A172 (cell line): ENCODE results near the gene FGGY. TPM values are rescaled to one million over a fixed set of nuclear protein-coding genes. Genes with fewer than 3 reads are reported as not detected.

Source experiments
- DNase-seq: peaks from one replicate; pipeline ENCODE4 v3.0.0-alpha.2; 2015; ENCODE audit warnings: low spot score
- total RNA-seq: library from RNA; depleted of rRNA; stranded (reverse); fragments of >200 nt; shearing (Covaris generic); gene quantifications from 2 replicates; pipeline ENCODE4 v1.2.3, GENCODE V29; 2014

FGGY gene
- total RNA-seq, 1 experiment from 2014 or later = 15.3 TPM

DNA sequence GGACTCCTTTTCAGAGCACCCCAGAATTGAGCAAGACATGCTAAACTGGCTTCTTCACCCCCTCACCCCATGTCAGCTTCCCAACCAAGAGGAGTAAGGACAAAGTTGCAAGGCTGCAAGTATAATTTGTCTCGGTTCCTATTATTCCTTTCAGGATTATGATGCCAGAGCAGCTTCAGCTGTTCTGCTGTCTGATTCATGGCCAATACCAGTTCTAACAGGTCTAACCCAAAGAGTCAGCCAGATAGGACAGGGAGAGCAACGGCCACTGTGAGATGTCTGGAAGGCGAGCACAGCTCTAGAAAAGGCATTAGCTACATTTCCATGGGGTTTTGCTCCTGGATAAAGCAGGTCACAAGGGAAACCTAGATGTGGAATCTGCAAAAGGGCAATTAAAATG lies 464.5 kb downstream of the FGGY start:
- no peak for DNase-seq

DNA sequence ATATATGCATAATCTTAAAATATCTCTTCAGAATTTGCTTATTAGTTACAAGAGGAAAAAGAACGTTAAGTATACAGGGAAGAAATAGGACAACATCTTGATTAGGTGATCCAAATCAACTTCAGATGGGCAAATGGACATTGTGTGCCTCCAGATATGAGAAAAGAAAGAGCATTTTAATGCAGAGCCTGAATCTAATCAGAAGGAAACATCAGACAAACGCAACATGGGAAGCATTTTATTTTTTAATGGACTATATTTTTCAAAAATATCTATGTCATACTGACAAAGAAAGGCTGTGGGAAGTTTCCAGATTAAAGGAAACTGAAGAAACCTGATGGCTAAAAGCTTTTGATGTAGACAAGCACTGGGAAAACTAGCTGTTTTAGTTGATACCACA lies 466.5 kb downstream of the FGGY start:
- DNase-seq = no peak

DNA sequence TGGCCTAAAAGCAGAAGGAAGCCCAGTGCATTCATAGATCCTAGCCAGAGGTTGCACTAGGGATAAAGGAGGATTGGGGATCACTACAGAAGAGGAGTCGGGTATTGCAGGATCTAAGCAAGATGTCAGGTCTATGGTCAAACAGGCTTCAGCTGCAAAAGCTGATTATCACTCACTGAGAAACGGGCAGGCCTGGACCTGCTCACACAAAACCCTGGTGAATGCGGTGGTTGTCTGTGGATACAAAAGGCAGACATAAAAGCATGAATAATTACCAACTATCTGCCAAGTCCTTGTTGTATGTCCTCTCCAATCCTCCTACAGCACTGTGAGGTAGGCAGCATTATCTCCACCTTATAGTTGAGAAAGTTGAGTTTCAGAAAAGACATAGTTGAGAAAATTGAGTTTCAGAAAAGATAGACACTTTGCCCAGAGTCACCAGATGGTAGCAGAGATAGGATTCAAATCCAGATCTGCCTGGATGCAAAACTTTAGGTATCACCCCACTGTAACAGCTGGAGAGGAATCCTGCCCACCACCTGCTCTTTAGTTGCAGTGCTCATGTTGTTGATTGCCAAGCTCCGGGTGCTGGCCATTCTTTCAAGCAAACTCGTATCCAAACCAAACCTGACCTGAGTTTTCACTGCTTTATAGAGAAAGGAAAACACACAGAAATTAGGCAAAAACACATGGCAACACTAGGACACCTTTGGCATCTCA lies 468.3 kb downstream of the FGGY start:
- no peak for DNase-seq

DNA sequence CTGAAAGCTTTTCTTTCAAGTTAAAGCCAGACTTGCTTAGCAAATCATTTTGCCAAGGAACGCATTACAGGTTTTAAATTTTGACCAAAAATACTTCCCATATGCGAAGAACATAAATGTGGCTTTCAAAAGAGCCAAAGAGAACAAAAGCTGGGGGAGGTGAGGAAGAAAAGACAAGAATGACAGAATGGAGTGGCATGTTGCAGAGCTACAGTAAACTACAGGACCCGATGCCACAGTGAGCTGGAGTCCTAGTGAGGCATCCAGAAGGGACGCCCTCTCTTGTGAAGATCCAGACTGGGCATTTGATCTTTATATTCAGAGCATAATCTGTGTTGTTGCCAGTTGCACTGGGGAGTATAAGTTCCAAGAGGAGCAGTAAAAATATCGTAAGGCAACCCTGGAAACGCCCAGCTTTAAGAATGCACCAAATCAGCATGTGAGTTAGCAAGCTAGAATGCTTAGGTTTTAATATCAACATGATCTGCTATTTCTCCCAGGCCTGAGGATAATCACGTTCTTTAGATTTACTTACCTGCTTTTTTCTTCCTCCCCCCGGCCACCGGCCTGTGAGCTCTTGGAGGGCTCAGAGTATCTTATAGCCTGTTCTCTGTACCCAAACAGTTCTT lies 469.4 kb downstream of the FGGY start:
- no peak for DNase-seq

DNA sequence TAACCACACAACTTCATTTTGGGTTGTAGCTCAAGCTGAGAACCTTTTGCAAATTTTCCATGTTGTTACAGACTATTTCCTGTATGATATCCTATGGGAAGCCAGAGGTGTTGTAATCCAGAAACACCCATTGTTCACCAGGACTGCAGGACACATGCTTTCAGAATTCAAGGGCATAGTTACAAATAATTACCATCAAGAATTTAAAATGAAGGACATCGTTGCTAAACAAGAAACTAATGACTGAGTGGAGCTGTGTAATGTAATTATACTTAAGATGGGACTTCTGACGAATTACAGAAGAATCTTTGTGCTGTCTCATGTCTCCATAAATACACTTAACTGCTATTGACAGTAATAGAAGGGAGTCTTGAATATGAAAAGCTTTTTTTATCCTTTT lies 470.2 kb downstream of the FGGY start:
- DNase-seq = no peak

DNA sequence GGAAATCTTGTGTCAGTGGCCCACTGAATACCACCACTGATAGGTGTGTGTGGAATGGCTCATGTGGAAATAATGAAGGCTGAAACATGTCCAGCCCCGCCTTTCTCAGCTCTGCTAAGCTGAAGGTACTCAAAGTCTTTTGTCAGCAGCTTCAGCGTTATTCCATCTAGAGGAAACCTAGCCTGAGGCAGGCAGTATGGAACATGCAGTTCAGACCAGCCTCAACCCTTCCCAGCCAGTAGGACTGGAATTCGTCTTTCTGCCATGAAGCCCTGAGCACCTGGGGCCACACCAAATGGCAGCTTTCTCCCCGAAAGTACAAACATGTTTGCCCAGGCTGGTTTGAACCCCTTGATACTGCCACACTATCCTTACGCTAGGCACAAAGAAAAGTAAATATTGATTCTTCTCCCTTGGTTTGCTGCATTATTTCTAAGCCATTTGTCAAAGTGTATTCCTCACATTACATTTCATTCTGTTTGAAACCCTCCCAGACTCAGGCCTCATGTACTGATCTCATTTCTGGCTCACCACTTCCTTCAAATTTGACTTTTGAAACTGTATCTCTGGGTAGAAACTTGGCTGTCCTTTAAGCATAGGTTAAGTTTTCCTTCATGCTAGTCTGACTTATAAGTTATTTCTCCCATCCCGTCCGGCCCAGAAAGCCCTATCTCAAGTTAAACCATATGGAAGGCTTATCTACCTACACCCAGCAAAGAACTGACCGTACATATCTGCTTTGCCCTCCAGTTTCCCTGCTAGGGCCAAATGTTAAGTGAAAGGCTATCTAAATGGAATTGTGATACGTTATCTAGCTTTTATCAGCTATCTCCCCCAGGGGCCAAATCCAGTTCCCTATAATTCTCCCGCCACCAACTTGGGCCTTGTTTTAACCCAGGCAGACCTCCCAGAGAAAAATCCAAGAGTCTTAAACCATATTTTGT lies 472.2 kb downstream of the FGGY start:
- DNase-seq = no peak

DNA sequence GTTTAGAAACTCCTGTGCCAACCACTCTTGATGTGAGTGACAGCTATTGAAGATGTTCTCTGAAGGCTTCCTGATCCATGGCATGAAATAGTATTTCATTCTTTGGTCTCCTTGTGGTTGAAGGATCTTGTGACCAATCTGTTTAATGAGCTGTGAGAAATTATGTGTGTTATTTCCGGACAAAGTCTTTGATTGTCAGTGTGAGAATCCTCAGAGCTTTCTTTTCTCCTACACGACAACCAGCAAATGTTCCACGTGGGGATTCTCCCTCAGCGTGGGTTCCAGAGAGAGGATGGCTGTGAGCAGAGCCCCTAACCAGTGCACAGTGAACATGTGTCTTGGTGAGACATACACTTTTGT lies 472.8 kb downstream of the FGGY start:
- DNase-seq = no peak

DNA sequence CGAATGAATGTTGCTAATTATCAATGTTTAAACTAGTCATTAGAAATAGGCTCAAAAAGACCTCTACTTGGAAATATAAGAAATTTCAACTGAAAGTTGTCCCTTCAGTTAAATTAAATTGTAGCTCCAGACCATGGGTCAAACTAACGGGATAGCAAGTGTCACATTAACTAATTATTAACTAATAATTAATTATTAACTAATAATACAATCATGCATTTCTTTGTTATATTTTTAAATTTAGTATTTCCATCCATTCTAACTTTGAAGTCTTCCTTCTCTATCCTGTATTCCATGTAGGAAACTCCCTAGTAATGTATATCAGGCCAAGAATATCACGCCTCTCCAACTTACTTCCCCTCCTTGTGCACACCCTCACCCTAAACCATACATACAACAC lies 474.5 kb downstream of the FGGY start:
- DNase-seq = no peak

DNA sequence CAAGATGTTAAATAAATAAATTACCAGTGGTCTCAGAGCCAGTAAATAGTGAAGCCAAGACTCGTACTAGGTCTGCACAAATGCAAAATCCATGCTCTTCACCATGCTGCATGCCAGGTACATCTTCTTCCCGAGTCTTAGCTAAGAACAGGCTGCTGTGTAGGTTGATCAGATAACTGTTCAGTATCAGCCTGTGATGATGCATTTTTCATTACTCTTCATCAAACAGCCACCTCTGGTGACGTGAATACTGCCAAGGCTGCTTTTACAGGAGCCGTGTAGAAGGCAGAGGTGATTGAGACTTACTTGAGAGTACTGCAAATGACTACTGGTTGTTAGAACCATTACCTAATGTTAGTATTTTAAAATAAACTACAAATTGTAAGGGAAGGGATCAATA lies 478.6 kb downstream of the FGGY start:
- DNase-seq = no peak

DNA sequence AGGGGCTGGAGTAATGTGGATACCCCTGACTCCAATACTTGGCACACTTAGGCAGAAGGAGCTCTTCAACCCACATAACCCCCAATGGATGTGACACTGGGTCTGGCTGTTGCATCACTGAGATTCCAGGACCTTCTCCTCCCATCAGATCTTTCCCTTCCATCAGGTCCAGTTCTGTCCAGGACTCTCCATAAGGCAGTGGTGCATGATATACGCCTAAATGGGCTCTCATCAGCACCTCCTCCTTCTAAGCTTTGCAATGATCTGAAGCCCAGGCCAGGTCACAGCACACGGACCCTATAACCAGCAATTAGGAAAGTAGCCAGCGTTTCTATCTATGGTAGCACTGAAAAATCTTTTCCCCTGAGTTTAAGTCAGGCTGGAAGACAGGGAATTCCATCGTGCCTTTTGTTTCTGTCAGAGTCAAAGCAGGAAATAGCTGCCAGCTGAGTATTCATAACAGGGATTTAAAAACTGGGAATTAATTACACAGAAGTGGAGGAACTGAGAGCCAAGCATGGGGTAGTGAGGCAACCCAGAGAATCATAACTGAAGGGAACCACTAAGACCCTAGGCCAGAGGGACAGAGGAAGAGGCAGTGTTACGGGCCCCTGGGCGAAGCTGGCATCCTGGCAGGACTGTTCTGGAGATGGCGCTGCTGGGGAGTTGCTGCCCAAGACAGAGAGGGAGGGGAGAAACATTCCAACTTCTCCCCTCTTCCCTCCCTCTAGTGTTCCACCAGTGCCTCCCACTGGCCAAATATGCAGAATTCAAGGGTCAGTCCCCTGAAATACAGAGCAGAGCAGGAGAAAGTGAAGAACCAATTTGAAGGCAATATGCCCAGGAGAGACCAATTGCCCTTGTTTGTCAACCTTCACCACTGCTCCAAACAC lies 480.3 kb downstream of the FGGY start:
- DNase-seq = no peak

DNA sequence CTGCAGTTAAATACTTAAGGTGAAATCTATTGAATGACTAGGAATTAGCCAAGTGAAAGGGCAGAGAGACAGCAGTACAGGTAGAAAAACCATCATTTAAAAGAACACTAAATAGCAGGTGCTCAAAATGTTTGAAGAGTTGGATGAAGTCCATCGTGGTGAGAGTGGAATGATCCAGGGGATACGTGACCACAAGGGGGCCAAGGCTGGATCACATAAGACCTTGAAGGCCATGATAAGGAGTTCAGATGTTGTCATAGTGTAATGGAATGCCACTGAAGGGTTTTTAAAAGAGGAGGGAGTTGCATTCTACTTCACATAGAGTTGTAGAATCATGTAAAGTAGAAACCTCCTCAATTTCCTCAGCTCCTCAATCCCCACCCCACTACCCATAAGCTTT lies 483.1 kb downstream of the FGGY start:
- no peak for DNase-seq

DNA sequence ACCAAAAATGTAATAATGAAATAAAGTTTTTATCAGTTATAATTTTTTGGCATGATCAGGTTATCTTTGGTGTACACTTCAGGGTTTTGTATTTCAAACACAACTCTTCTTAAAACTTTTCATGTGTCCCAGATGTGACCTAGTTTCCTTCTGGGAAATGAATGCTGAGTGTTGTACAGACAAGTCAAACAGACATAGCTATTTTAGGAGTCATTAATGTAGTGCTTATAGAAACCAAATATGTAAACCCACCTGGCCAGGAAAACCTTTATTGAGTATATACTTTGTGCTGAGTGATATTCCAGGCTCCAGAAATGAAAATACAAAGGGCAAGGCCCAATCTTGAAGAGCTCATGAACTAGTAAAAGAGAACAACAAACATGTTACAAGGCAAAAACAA lies 491.9 kb downstream of the FGGY start:
- no peak for DNase-seq

DNA sequence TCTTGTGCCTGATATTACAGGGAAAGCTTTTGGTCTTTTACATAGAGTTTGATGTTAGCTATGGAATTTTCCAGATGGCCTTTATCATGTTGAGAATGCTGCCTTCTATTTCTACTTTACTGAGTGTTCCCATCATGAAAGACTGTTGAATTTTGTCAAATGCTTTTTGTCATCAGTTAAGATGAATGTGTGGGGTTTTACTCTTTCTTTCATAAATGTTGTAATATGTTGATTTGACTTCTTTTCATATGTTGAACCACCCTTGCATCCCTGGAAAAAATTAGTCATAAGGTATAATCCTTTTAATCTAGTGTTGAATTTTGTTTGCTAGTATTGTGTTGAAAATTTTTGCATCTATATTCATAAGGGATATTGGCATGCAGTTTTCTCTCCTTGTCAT lies 501.7 kb downstream of the FGGY start:
- DNase-seq = no peak

DNA sequence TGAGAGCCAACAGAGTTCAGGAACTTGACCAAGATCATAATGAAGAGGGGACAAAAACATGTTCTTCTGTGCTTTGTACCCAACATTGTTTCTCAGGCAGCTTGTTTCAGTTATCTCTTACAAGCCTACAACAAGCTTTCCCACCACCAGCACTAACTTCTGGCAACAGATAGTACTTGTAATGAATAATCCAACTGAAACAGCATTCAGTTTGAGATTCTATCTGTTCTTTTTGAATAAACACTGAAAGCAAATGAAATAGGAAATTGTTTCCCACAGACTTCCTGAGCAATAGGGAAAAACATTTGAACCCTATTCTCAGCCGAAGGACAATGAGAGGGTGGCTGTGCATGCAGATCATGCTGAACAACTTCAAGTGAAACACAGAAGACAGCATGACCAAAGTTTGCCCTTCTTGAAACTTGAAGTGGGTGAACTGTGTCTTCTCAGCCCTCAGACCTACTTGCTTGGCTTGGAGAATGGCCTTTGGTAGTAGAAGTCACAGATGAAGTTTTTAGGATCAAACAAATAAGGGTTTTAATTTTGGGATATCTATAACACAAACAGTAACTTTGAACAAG lies 506.7 kb downstream of the FGGY start:
- no peak for DNase-seq

DNA sequence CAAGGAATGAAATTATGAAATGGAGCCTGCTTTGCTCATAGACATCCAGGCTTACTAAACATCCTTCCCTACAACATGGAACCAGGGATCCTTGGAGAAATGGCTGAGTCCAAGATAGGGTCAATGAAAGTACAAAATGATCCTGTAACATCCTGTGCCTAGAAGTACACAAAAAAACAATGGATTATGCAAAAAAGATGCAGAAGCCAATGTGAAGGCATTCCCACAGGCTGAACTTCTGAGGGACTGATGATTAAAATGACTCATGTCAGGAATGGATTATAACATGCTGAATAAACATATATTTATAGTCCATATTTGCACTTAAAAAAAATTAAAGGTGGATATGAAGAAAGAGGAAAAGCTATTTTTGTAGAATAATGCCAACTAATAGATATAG lies 507.4 kb downstream of the FGGY start:
- no peak for DNase-seq

DNA sequence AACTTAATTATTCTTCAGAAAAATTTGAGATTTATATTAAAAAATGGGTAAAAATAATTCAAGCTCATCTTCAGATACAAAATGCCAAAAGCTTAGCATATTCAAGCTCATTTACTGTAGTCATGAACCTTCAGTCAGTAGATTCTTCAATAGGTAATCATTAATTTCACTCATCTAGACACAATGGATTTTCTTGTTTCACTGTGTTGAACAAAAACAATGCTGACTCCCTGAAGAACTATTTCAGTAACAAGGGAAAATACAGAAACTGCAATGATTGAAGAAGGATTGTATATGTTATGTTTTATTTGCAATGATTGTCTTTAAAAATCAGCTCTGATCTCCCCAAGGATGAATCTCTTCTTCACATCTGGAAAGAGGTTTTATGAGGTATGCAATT lies 508.7 kb downstream of the FGGY start:
- no peak for DNase-seq
